ENCODE results near the gene ADGRB3.

ADGRB3 gene

GRCh38 chr6:68718385-68719073 is 83.4 kb downstream of the ADGRB3 start:
- H3K27ac ChIP-seq: no peak overlapping the region
- DNase-seq: no peak
- H3K36me3 ChIP-seq: no peaks in the 10 kb centered on the region

GRCh38 chr6:68719761-68720160 is 84.7 kb downstream of the ADGRB3 start:
- H3K9me3 ChIP-seq (ENCODE audit: severe bottlenecking): no peaks in the 10 kb centered on the region
- no peak for DNase-seq
- H3K27ac ChIP-seq: no peak overlapping the region
- no peak overlapping the region for H3K4me3 ChIP-seq (ENCODE audit: low read depth, low read length)
- H3K36me3 ChIP-seq: no peaks in the 10 kb centered on the region
- TF ChIP-seq CTCF (IDR thresholded peaks at IDR 0.05; ENCODE audit: low read depth, low read length): no peak
- H3K27me3 ChIP-seq (ENCODE audit: insufficient read depth, low read depth, severe bottlenecking): no peaks in the 10 kb centered on the region

More at GRCh38 chr6:68718385-68719073, 83.4 kb downstream of the ADGRB3 start:
- Histone ChIP-seq H3K27me3 (ENCODE audit: insufficient read depth, low read depth, severe bottlenecking) (no peaks in the 10 kb centered on the region), H3K9me3 (ENCODE audit: severe bottlenecking) (no peaks in the 10 kb centered on the region), H3K4me3 (ENCODE audit: low read depth, low read length) (no peak overlapping the region)
- no peak for TF ChIP-seq CTCF (IDR thresholded peaks at IDR 0.05; ENCODE audit: low read depth, low read length)

- TF ChIP-seq CTCF (IDR thresholded peaks at IDR 0.05; ENCODE audit: low read depth, low read length): no peak
- DNase-seq: no peak
- no peak overlapping the region for H3K27ac ChIP-seq
- no peak overlapping the region for H3K4me3 ChIP-seq (ENCODE audit: low read depth, low read length)
- no peaks in the 10 kb centered on the region for H3K9me3 ChIP-seq (ENCODE audit: severe bottlenecking)
- H3K36me3 ChIP-seq: no peaks in the 10 kb centered on the region
- no peaks in the 10 kb centered on the region for H3K27me3 ChIP-seq (ENCODE audit: insufficient read depth, low read depth, severe bottlenecking)
Measured at GRCh38 chr6:68722891-68723527, 87.9 kb downstream of the ADGRB3 start.

- no peak for TF ChIP-seq CTCF (IDR thresholded peaks at IDR 0.05; ENCODE audit: low read depth, low read length)
- Histone ChIP-seq H3K27ac (no peak overlapping the region), H3K36me3 (no peaks in the 10 kb centered on the region), H3K9me3 (ENCODE audit: severe bottlenecking) (no peaks in the 10 kb centered on the region), H3K27me3 (ENCODE audit: insufficient read depth, low read depth, severe bottlenecking) (no peaks in the 10 kb centered on the region), H3K4me3 (ENCODE audit: low read depth, low read length) (no peak overlapping the region)
- DNase-seq: no peak
Measured at GRCh38 chr6:68724060-68724459, 89.0 kb downstream of the ADGRB3 start.

- no peaks in the 10 kb centered on the region for H3K36me3 ChIP-seq
- no peak overlapping the region for H3K4me3 ChIP-seq (ENCODE audit: low read depth, low read length)
- H3K27me3 ChIP-seq (ENCODE audit: insufficient read depth, low read depth, severe bottlenecking): no peaks in the 10 kb centered on the region
- H3K27ac ChIP-seq: peak overlapping the region; percentile 41
- peak; percentile 30 for DNase-seq
- TF ChIP-seq CTCF (IDR thresholded peaks at IDR 0.05; ENCODE audit: low read depth, low read length): no peak
- no peaks in the 10 kb centered on the region for H3K9me3 ChIP-seq (ENCODE audit: severe bottlenecking)
Measured at GRCh38 chr6:68726337-68726736, 91.3 kb downstream of the ADGRB3 start.
